ENCODE measurements around the gene GAB2. TPM values are rescaled to one million over a fixed set of nuclear protein-coding genes. Genes with fewer than 3 reads are reported as not detected.

GAB2 gene
- total RNA-seq, 3 donors from 2014 or later: 21.5 to 36.1 (median 26.6) TPM

DNA sequence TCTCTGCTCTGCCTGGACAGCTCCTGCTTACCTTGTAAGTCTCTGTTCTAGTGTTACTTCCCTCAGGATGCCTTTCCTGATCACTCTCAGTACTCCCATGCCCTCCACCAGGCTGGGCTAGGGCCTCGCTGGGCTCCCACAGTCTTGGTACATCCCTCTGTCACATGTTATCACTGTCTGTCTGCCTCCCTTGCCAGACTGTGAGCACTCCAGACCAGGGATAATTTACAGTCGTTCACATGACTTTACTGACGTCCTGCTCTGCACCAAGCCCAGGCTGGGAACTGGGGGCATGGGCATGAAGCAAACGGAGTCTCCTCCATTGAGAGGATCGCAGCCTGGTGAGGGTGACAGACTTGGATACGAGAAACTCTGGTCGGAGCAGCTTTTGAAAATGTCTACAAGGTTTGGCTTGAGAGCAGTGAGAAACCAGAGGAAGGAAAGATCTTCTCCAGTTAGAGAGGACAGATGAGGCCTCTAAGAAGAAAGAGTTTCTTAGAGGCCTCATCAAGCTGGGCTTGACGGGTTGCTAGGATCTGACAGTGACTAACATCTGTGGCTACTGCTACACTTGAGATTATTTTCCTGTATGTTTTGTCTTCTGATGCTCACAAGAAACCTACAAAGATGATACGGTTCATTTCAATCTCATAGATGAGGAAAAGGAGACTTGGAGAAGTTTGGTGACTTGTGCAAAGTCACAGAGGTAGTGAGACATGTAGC lies 216.4 kb downstream of the GAB2 start:
- TF ChIP-seq, protein P1, sequence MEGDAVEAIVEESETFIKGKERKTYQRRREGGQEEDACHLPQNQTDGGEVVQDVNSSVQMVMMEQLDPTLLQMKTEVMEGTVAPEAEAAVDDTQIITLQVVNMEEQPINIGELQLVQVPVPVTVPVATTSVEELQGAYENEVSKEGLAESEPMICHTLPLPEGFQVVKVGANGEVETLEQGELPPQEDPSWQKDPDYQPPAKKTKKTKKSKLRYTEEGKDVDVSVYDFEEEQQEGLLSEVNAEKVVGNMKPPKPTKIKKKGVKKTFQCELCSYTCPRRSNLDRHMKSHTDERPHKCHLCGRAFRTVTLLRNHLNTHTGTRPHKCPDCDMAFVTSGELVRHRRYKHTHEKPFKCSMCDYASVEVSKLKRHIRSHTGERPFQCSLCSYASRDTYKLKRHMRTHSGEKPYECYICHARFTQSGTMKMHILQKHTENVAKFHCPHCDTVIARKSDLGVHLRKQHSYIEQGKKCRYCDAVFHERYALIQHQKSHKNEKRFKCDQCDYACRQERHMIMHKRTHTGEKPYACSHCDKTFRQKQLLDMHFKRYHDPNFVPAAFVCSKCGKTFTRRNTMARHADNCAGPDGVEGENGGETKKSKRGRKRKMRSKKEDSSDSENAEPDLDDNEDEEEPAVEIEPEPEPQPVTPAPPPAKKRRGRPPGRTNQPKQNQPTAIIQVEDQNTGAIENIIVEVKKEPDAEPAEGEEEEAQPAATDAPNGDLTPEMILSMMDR (IDR thresholded peaks at IDR 0.05): no peak
- ATAC-seq (no peak), DNase-seq (no peak)
- H3K4me1 ChIP-seq (ENCODE audit: low read depth): no peaks in the 10 kb centered on the region
- H3K9me3 ChIP-seq: no peaks in the 10 kb centered on the region
- no peak overlapping the region for H3K4me3 ChIP-seq
- H3K36me3 ChIP-seq (ENCODE audit: low read depth): no peaks in the 10 kb centered on the region
- intact Hi-C loops (cut with DNase I, micrococcal nuclease): no loop called here

DNA sequence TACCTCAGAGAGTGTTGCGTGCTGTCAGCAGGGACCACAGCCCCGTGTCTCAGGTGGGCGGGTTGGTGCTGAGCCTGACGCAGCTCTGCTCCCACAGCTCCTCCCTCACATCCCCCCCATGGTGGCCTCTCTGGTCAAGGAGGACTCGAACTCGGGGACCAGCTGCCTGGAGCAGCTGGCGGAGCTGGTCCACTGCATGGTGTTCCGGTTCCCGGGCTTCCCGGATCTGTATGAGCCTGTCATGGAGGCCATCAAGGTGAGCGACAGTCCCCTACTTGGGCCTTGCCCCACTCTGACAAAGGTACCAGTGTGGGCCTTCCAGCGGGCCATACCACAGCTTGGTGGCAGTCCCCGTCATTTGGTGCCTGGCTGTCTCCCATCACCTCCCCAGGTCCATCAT lies 217.1 kb downstream of the GAB2 start:
- Histone ChIP-seq H3K36me3 (ENCODE audit: low read depth) (no peaks in the 10 kb centered on the region), H3K9me3 (no peaks in the 10 kb centered on the region), H3K4me1 (ENCODE audit: low read depth) (no peaks in the 10 kb centered on the region), H3K4me3 (no peak overlapping the region)
- ATAC-seq (no peak), DNase-seq (no peak)
- TF ChIP-seq, protein P1 (IDR thresholded peaks at IDR 0.05): no peak
- intact Hi-C loops (cut with DNase I, micrococcal nuclease): no loop called here

DNA sequence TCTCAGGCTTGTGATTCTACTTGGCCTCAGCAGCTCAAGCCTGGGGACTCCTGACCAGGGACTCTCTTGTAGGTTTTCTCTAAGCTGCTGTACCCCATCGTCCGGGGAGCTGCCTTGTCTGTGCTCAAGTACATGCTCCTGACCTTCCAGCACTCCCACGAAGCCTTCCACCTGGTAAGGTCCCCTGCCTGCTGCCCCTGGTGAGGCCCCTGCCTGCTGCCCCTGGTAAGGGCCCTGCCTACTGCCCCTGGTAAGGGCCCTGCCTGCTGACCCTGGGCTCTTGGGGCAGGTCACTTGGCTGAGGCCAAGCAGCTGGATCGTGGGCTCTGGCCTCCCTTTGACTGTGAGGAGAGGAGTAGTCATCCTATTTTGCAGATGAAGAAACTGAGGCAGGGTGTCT lies 217.6 kb downstream of the GAB2 start:
- DNase-seq: no peak
- ATAC-seq: no peak
- H3K4me3 ChIP-seq: no peak overlapping the region
- intact Hi-C loops (cut with DNase I, micrococcal nuclease): no loop called here
- H3K4me1 ChIP-seq (ENCODE audit: low read depth): no peaks in the 10 kb centered on the region
- TF ChIP-seq, protein P1 (IDR thresholded peaks at IDR 0.05): no peak
- no peaks in the 10 kb centered on the region for H3K36me3 ChIP-seq (ENCODE audit: low read depth)
- no peaks in the 10 kb centered on the region for H3K9me3 ChIP-seq

DNA sequence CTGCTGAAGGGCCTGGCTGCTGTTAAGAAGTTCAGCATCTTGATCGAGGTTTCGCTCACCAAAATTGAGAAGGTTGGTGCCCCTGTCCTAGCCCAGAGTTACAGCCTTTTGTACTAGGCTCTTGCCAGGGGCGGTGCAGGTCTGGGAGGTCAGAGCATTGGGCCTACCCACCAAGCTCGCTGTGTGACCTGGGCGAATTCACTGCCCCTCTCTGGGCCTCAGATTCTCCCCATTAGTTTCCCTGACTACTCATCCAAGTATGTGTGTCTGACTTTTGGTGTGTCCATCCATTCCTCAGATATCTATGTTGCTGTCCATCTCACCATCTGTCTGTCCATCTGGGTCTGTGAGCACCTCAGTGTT lies 218.0 kb downstream of the GAB2 start:
- Histone ChIP-seq H3K36me3 (ENCODE audit: low read depth) (no peaks in the 10 kb centered on the region), H3K9me3 (no peaks in the 10 kb centered on the region), H3K4me1 (ENCODE audit: low read depth) (no peaks in the 10 kb centered on the region), H3K4me3 (no peak overlapping the region)
- DNase-seq: peak in 1 of 3 donors; percentile 24
- TF ChIP-seq, protein P1 (IDR thresholded peaks at IDR 0.05): no peak
- intact Hi-C loops (cut with DNase I, micrococcal nuclease): no loop called here
- no peak for ATAC-seq

DNA sequence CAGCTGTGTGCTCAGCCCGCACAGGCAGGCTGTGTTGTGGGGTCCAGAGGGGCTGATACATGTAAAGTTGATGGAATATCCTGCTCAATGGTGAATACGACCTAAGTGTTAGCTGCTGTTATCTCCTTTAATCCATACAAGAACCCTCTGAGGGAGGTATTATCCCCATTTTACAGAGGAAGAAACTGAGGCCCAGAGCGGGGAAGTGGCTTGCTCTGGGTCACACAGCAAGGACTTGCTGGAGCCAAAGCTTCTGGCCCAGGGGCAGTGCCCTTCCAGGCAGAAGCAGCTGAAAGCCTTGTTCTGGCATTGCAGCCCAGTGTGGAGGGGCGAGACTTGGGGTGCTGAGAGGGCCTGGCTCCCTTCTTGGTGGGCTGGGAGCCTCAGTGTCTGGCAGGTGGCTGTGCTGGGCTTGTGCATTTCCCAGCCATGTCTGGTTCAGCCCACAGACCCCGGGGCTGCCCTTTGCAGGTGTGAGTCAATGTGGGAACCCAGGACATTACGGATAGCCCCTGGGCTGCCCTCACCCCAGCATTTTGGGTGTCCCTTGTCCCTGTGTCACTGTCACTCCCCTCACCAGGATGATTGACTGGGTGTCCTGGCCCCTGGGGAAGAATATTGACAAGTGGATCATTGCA lies 218.5 kb downstream of the GAB2 start:
- DNase-seq (peak in 1 of 3 donors; percentile 27), ATAC-seq (no peak)
- H3K36me3 ChIP-seq (ENCODE audit: low read depth): no peaks in the 10 kb centered on the region
- TF ChIP-seq, protein P1 (IDR thresholded peaks at IDR 0.05): no peak
- no peaks in the 10 kb centered on the region for H3K4me1 ChIP-seq (ENCODE audit: low read depth)
- H3K9me3 ChIP-seq: no peaks in the 10 kb centered on the region
- intact Hi-C loops (cut with DNase I, micrococcal nuclease): no loop called here
- H3K4me3 ChIP-seq: no peak overlapping the region
